ENCODE data around the gene CAD.

- TF ChIP-seq CTCF (IDR thresholded peaks at IDR 0.05; ENCODE audit: low read depth, low read length) (no peak), POLR2A (IDR thresholded peaks at IDR 0.05; ENCODE audit: extremely low read depth, insufficient read length) (no peak), MYC (IDR thresholded peaks at IDR 0.05; ENCODE audit: low read depth, low read length) (no peak)
These were observed 45.8 kb upstream of the CAD start for GRCh38 chr2:27171351-27171848.

Measured in NB4 (cell line).